HEK293 (cell line): ENCODE data around the gene COA8.

Source experiments
- GLIS1 ChIP-seq: fragments of 450-650 bp; formaldehyde crosslinking; IDR thresholded peaks from 2 replicates; pipeline ENCODE4 v1.5.1; 2016; ENCODE audit warnings: missing biosample characterization, missing genetic modification characterization
- HOXA7 ChIP-seq: sonication (generic); formaldehyde crosslinking; IDR thresholded peaks from 2 replicates; pipeline ENCODE4 v1.8.1; 2022; ENCODE audit warnings: missing genetic modification reagents, borderline replicate concordance
- KLF16 ChIP-seq: fragments of 450-650 bp; formaldehyde crosslinking; IDR thresholded peaks from 2 replicates; pipeline ENCODE4 v1.5.1; 2017; ENCODE audit warnings: missing biosample characterization, missing genetic modification characterization
- PRDM10 ChIP-seq: fragments of 450-650 bp; formaldehyde crosslinking; IDR thresholded peaks from 2 replicates; pipeline ENCODE4 v1.5.1; 2016; ENCODE audit warnings: missing biosample characterization, missing genetic modification characterization
- TSHZ1 ChIP-seq: fragments of 450-650 bp; formaldehyde crosslinking; IDR thresholded peaks from 2 replicates; pipeline ENCODE4 v1.5.1; 2016; ENCODE audit warnings: missing biosample characterization, missing genetic modification characterization, borderline replicate concordance
- ZBTB11 ChIP-seq: fragments of 450-650 bp; formaldehyde crosslinking; conservative IDR thresholded peaks from 2 replicates; pipeline ENCODE4 v1.5.1; 2016; ENCODE audit warnings: low read depth, missing biosample characterization, missing genetic modification characterization
- ZBTB26 ChIP-seq: fragments of 450-650 bp; formaldehyde crosslinking; optimal IDR thresholded peaks from 2 replicates; pipeline ENCODE3; 2016; ENCODE audit warnings: missing biosample characterization, mild to moderate bottlenecking, missing genetic modification characterization
- ZBTB6 ChIP-seq: fragments of 450-650 bp; formaldehyde crosslinking; IDR thresholded peaks from 2 replicates; pipeline ENCODE4 v1.5.1; 2017; ENCODE audit warnings: missing biosample characterization, missing genetic modification characterization
- ZFHX2 ChIP-seq: fragments of 450-650 bp; formaldehyde crosslinking; conservative IDR thresholded peaks from 2 replicates; pipeline ENCODE4 v1.5.1; 2016; ENCODE audit warnings: missing biosample characterization, missing genetic modification characterization
- ZNF121 ChIP-seq: fragments of 450-650 bp; formaldehyde crosslinking; IDR thresholded peaks from 2 replicates; pipeline ENCODE4 v1.5.1; 2016; ENCODE audit warnings: missing biosample characterization, missing genetic modification characterization
- ZNF157 ChIP-seq: fragments of 450-650 bp; formaldehyde crosslinking; IDR thresholded peaks from 2 replicates; pipeline ENCODE4 v1.5.1; 2016; ENCODE audit warnings: missing biosample characterization, missing genetic modification characterization
- ZNF555 ChIP-seq: fragments of 450-650 bp; formaldehyde crosslinking; conservative IDR thresholded peaks from 2 replicates; pipeline ENCODE4 v1.5.1; 2017; ENCODE audit warnings: missing biosample characterization, mild to moderate bottlenecking, missing genetic modification characterization, inconsistent platforms
- ZNF558 ChIP-seq: fragments of 450-650 bp; formaldehyde crosslinking; IDR thresholded peaks from 2 replicates; pipeline ENCODE4 v1.5.1; 2016; ENCODE audit warnings: missing biosample characterization, missing genetic modification characterization
- ZNF624 ChIP-seq: fragments of 450-650 bp; formaldehyde crosslinking; IDR thresholded peaks from 2 replicates; pipeline ENCODE4 v1.5.1; 2017; ENCODE audit warnings: missing biosample characterization, missing genetic modification characterization
- ZNF658 ChIP-seq: fragments of 450-650 bp; formaldehyde crosslinking; IDR thresholded peaks from 2 replicates; pipeline ENCODE4; 2016; ENCODE audit warnings: missing biosample characterization, missing genetic modification characterization
- ZNF670 ChIP-seq: fragments of 450-650 bp; formaldehyde crosslinking; IDR thresholded peaks from 2 replicates; pipeline ENCODE4 v1.5.1; 2016; ENCODE audit warnings: missing biosample characterization, missing genetic modification characterization, low read depth
- ZNF76 ChIP-seq: fragments of 450-650 bp; formaldehyde crosslinking; IDR thresholded peaks from 2 replicates; pipeline ENCODE4; 2016; ENCODE audit warnings: low read depth, missing biosample characterization, missing genetic modification characterization, borderline replicate concordance
- ZNF768 ChIP-seq: fragments of 450-650 bp; formaldehyde crosslinking; IDR thresholded peaks from 2 replicates; pipeline ENCODE4 v1.5.1; 2018; ENCODE audit warnings: missing biosample characterization, mild to moderate bottlenecking, missing genetic modification characterization
- ZNF837 ChIP-seq: fragments of 450-650 bp; formaldehyde crosslinking; IDR thresholded peaks from 2 replicates; pipeline ENCODE4 v1.5.1; 2016; ENCODE audit warnings: missing biosample characterization, missing genetic modification characterization
- ZSCAN30 ChIP-seq: fragments of 450-650 bp; IDR thresholded peaks from 2 replicates; pipeline ENCODE4 v1.5.1; 2018; ENCODE audit warnings: missing biosample characterization, mild to moderate bottlenecking, missing genetic modification characterization, moderate library complexity
- ZSCAN4 ChIP-seq: fragments of 450-650 bp; formaldehyde crosslinking; IDR thresholded peaks from 2 replicates; pipeline ENCODE4 v1.5.1; 2017; ENCODE audit warnings: missing biosample characterization, missing genetic modification characterization
- TF ChIP-seq, protein P1 (sequence below): fragments of 450-650 bp; formaldehyde crosslinking; IDR thresholded peaks from 2 replicates; pipeline ENCODE4 v1.5.1; 2016; ENCODE audit warnings: missing biosample characterization, missing genetic modification characterization, borderline replicate concordance

The COA8 gene

DNA sequence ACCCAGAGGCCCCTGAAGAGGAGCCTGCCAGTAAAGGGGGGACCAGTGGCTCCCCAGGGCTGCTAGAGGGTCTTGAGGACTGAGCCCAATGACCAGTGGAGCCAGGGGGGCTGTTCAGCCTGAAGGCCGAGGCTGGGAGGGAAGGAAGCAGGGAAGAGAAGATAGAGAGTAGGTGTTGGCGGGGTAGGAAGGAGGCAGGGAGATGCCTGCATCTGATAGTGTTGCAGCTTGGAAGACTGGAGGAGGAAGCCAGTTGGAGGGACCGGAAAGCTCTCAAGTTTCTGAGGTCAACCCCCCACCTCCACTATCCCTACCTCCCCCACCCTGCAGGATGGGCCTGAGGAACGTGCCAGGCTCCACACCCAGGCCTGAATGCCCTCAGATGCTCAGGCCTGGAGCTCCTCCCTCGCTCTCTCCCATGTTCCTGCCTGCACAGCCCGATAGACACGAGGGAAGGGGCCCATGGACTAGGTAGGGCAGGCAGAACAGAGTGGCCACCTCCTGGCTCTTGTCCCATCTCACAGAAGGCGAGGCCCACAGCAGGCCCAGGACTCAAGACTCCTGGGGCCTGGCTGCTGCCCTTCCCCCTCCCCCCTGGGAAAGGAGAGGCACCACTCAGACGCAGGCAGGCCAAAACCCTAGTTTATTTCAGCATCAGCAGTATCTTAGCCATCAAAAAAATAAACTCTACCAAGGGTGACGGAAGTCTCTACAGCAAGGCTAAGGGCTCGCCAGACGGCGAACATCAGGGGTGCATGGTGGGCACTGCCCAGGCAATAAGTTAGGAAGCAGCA is 43.5 kb upstream of the COA8 start (continued):
- TF ChIP-seq PRDM10 (tag by site-specific recombination) (peak; percentile 86), ZNF670 (tag by site-specific recombination) (no peak), ZBTB11 (tag by site-specific recombination) (0 out of 2 replicates have a peak, but pooled peaks have one; percentile 58), ZNF121 (tag by site-specific recombination) (peak; percentile 96), ZNF76 (tag by site-specific recombination) (peak; percentile 68), ZSCAN4 (tag by site-specific recombination) (no peak; the same call in 1 of the 2 replicates), ZNF558 (tag by site-specific recombination) (no peak), ZNF555 (tag by site-specific recombination) (no peak), ZNF837 (0 out of 2 replicates have a peak, but pooled peaks have one; percentile 26), ZNF658 (tag by site-specific recombination) (no peak), ZNF624 (tag by site-specific recombination) (no peak), ZBTB6 (peak; percentile 63), HOXA7 (CRISPR knock-in tag) (no peak), TSHZ1 (tag by site-specific recombination) (peak; percentile 46; the same call in 1 of the 2 replicates), ZNF768 (tag by site-specific recombination) (no peak), ZNF157 (tag by site-specific recombination) (no peak), KLF16 (tag by site-specific recombination) (no peak; the same call in 1 of the 2 replicates), GLIS1 (tag by site-specific recombination) (peak; percentile 91), ZSCAN30 (tag by site-specific recombination) (peak; percentile 64), ZBTB26 (no peak), ZFHX2 (peak; percentile 94)
- TF ChIP-seq, protein P1, sequence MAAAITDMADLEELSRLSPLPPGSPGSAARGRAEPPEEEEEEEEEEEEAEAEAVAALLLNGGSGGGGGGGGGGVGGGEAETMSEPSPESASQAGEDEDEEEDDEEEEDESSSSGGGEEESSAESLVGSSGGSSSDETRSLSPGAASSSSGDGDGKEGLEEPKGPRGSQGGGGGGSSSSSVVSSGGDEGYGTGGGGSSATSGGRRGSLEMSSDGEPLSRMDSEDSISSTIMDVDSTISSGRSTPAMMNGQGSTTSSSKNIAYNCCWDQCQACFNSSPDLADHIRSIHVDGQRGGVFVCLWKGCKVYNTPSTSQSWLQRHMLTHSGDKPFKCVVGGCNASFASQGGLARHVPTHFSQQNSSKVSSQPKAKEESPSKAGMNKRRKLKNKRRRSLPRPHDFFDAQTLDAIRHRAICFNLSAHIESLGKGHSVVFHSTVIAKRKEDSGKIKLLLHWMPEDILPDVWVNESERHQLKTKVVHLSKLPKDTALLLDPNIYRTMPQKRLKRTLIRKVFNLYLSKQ (tag by site-specific recombination): no peak
